Astrocyte of the hippocampus (primary cell): Measurements from ENCODE around the gene CXCL11.
"Not testable (repeated sequence)": the region's sequence is repeated elsewhere in the genome, so short reads cannot be mapped to it uniquely, and the experiment has no call there.

Experiments used
- DNase-seq: peaks from one replicate; pipeline ENCODE4 v3.0.0; 2011; ENCODE audit warnings: low read depth, low spot score

CXCL11 gene

GRCh38 chr4:76035799-76036380 is at the start of gene CXCL11:
Gene CXCL11 (minus strand): TSS chr4:76036070. CDS start chr4:76035987, 83 bp downstream.
- DNase-seq, result peak; percentile 10

DNA sequence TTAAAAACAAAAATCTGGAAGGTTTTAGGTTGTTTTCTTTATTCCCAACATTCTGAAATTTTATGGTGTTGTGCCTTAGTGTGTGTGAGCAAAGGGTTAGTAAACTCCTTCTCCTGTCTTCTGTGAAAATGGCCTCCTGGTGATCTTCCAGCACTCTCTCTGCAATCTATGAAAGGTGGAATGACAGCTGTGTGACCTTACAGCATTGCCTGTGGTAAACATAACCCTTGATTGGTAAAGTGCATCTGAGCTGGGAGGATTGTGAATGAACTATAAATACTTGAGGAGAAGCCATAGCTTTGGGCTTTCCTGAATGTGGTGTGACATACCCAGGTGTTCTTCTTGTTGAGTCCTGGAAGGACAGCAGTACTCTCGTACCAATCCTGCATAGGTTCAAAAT is 48.7 kb upstream of the CXCL11 start:
- no peak for DNase-seq

- no peak for DNase-seq
These were observed 47.6 kb upstream of the CXCL11 start for GRCh38 chr4:76083386-76083988.

- no peak for DNase-seq
These were observed 42.3 kb upstream of the CXCL11 start for GRCh38 chr4:76078033-76078613.

DNA sequence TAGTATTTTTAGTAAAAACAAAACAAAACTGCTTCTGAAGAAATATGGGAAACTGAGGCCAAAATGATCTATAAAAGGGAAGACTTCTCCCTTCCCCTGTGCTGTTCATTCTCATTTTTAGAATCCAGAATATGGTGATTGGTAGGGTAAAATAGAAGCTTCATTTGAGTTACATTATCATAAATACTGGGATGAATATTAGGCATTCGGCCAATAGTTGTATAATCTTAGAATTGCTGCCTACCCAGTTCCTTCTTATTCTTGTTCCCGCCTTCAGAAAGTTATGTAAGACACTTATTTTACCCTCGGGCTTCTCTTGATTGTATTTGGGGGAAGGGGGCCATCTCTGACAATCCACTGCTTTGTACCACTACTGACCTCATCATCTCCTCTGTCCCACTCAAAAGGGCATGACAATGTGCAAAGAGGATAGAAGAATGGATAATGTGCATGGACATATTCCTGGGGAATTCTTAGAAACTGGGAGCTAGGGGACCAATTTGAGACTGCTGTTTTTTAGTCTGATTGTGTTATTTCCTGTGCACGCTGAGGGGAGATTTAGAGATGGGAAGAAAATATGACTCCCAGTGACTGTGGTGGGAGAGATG is 39.2 kb upstream of the CXCL11 start:
- no peak for DNase-seq

DNA sequence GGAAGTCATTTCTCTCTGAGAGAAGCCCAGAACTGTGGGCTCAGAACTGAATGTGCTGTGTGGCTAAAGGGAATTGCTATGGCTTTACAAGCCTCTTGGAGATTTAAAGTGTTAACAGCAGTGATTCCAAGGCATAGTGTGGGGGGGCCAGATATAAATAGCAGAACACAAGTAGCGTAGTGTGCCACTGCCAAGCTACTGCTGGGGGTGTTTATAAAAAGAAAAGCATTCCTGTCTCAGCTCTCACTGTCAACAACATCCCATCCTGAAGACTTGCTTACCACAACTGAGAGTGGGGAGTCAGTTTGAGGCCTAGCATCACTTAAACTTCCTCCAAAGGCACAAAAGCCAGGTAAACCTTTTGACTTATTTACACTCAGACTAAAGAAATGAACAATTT is 38.6 kb upstream of the CXCL11 start, which contains the start of gene ART3:
ART3 (plus strand) TSS at position 242 of the 400 bp plus-strand sequence. CDS start 1,181 bp downstream, outside the sequence.
- DNase-seq, result peak; percentile 6

DNA sequence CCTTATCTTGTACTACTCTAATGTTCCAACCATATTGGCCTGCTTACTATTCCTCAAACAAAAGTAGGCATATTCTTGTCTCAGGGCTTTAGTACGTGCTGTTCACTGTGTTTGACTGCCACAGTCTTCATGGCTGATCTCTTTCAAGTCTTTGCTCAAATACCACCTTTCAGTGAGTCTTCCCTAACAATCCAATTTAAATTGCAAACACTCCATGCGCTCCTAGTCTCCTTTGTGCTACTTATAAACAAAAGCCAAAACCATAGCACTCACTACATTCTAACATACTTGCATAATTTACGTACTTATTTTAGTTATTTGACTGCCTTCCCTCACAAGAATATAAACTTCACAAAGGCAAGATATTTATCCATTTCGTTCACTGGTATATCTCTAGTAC is 36.9 kb upstream of the CXCL11 start:
- DNase-seq, result no peak

DNA sequence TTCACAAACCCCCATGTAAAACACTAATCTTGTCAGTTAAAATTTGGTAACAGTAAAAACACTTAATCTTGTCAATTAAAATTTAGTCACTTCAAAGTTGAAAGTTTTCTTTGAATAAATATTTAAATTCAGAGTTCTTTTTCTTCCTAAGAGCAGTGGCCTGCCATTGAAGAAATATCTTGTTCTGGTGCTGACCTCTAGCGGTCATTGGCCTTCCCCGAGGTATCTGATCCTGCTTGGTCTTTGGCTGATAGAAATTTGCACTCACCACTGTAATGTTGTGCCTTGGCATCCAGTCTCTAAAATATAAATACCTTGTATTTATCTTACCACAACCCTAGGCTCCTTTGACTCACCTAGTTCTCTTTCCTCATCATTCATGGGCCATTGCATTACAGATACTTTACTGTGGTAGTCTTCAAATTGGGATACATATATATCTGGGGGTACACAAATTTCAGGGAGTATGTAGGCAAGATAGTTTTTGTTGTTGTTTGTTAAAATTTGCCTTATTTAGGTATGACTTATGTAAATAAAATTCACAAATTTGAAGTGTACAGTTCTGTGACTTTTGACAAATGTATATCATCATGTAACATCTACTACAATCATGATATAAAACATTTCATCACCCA is 31.9 kb upstream of the CXCL11 start:
- DNase-seq, result peak; percentile 84

DNA sequence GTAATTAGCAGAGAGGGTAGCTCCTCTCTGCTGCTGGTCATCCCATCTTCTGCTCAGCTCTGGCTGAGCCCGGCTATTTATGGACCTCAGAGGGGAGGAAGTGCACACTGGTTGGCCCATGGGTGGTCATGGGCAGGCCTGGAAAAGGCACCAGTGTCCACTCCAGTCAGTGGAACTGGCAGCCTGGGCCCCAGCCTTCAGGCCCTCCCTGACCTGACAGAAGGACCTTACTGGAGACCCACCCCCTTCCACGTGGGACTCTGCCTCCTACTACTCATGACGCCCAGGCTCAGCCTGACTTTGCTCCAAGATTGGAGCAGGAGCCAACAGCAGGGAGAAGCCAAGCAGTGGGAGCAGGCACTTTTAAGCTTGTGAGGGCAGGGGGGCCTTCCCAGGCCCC is 30.7 kb upstream of the CXCL11 start:
- DNase-seq, result no peak

GRCh38 chr4:76061982-76062381 is 26.1 kb upstream of the CXCL11 start:
- DNase-seq, result no peak

- no peak for DNase-seq
These were observed 25.6 kb upstream of the CXCL11 start for GRCh38 chr4:76061421-76061820.

DNA sequence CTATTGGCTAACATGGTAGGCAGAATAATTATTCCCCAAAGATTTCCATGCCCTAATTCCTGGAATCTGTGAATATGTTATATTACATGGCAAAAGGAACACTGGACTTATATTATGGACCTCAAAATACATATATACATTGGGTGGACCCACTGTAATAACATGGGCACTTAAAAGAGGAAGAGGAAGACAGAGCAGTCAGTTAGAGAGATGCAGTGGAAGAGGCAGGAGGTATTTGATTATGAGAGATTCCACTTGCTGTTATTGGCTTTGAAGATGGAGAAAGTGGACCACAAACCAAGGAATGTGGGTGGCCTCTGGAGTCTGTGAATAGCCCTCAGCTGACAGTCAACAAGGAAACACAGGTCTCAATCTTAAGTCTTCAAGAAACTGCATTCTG is 24.6 kb upstream of the CXCL11 start:
- DNase-seq, result no peak

GRCh38 chr4:76059750-76060149 is 23.9 kb upstream of the CXCL11 start:
- no peak for DNase-seq

DNA sequence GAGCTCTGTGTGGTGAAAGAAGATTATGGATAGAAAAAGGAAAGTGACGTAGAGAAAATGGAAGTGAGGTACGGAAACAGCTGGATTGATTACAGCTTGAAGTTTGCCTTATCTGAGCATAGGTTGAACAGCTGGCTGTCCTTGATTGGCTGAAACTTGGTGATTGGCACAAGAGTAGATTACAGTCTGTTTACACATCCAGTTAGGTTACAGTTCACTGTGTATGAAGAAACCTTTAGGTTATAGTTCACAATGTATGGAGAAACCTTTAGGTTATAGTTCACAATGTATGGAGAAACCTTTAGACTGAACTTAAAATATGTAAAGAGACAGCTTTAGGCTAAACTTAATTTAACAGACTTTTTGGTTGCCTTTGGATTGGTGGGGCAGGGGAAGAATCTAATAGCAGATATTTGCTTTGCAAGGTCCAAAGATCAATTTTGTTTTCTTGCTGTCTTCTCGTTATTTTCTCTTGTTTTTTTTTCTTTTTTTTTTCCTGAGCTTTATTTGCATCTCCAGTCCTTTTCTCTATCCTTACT is 23.1 kb upstream of the CXCL11 start:
- no peak for DNase-seq

- no peak for DNase-seq
These were observed 22.4 kb upstream of the CXCL11 start for GRCh38 chr4:76058302-76058701.

GRCh38 chr4:76055421-76055820 is 19.6 kb upstream of the CXCL11 start:
- no peak for DNase-seq

- no peak for DNase-seq
These were observed 19.1 kb upstream of the CXCL11 start for GRCh38 chr4:76055016-76055415.

DNA sequence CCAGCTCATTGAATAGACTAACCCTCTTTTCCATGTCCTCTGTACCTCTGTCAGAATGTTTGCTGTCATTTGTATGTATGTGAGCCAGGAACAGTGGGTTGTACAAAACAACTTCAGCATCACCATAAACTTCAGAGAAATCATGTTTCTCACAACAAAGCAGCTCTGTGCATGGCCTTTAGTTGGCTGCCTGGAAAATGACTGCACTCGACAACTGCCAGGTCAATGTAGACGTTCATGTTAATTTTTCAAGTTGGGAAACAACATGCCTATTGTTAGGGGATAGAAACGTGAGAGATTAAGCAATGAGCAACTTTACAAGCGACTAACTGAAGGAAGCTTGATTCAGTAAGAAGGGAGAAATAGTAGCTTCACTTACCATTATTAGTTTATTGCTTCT is 17.9 kb upstream of the CXCL11 start:
- no peak for DNase-seq

GRCh38 chr4:76050560-76051050 is 14.7 kb upstream of the CXCL11 start:
- DNase-seq, result not testable (repeated sequence)

- DNase-seq, result not testable (repeated sequence)
These were observed 14.1 kb upstream of the CXCL11 start for GRCh38 chr4:76049860-76050416.

GRCh38 chr4:76044686-76045085 is 8.8 kb upstream of the CXCL11 start:
- DNase-seq, result not testable (repeated sequence)
